ENCODE measurements around the gene PIGBOS1.

PIGBOS1 gene

DNA sequence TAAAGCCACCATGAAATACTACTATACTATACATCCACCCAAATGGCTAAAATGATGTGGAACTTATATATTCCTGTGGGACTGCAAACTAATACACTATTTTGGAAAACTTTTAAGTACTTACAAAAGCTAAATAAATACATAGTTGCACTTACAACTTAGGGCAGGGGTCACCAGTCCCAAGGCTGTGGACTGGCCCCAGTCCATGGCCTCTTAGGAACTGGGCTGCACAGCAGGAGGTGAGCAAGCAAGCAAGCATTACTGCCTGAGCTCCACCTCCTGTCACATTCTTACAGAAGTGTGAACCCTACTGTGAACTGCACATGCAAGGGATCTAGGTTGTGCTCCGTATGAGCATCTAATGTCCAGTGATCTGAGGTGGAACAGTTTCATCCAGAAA, 18.2 kb upstream of the PIGBOS1 start:
- TF ChIP-seq, protein P1, sequence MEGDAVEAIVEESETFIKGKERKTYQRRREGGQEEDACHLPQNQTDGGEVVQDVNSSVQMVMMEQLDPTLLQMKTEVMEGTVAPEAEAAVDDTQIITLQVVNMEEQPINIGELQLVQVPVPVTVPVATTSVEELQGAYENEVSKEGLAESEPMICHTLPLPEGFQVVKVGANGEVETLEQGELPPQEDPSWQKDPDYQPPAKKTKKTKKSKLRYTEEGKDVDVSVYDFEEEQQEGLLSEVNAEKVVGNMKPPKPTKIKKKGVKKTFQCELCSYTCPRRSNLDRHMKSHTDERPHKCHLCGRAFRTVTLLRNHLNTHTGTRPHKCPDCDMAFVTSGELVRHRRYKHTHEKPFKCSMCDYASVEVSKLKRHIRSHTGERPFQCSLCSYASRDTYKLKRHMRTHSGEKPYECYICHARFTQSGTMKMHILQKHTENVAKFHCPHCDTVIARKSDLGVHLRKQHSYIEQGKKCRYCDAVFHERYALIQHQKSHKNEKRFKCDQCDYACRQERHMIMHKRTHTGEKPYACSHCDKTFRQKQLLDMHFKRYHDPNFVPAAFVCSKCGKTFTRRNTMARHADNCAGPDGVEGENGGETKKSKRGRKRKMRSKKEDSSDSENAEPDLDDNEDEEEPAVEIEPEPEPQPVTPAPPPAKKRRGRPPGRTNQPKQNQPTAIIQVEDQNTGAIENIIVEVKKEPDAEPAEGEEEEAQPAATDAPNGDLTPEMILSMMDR (IDR thresholded peaks at IDR 0.05; ENCODE audit: low read depth, low read length, missing control alignments): no peak
- DNase-seq (ENCODE audit: low read depth): no peak
- H3K4me3 ChIP-seq (ENCODE audit: low read depth, low read length): no peak overlapping the region

DNA sequence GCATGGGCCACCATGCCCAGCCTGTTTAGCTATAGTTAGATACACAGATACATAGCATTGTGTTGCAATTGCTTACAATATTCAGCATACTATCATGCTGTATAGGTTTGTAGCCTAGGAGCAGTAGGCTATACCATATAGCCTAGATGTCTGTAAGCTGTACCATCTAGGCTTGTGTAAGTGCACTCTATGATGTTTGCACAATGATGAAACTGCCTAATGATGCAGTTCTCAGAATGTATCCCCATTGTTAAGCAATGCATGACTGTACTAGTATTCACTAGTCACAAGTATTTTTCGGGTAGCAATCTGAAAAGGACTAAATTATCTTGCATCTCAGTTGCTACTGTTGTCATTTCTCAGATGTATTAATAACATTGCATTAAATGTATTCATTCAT, 16.1 kb upstream of the PIGBOS1 start:
- TF ChIP-seq, protein P1 (IDR thresholded peaks at IDR 0.05; ENCODE audit: low read depth, low read length, missing control alignments): no peak
- DNase-seq (ENCODE audit: low read depth): no peak
- no peak overlapping the region for H3K4me3 ChIP-seq (ENCODE audit: low read depth, low read length)

DNA sequence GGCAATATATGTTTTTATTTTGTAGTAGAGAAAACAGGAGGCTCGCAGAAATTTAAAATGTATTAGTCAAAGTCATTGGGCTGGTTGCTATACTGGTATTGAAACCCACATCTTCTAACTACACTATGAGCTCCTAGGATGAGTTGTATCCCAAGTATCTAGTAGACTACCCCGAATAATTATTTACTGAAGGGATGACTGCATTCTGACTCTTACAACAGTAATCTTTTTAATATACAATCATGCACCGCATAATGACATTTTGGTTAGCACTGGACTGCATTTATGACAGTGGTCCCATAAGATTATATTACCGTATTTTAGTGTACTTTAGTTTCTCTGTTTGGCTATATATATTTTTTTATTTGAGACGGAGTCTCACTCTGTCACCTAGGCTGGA, 15.4 kb upstream of the PIGBOS1 start:
- no peak overlapping the region for H3K4me3 ChIP-seq (ENCODE audit: low read depth, low read length)
- no peak for DNase-seq (ENCODE audit: low read depth)
- TF ChIP-seq, protein P1 (IDR thresholded peaks at IDR 0.05; ENCODE audit: low read depth, low read length, missing control alignments): no peak

DNA sequence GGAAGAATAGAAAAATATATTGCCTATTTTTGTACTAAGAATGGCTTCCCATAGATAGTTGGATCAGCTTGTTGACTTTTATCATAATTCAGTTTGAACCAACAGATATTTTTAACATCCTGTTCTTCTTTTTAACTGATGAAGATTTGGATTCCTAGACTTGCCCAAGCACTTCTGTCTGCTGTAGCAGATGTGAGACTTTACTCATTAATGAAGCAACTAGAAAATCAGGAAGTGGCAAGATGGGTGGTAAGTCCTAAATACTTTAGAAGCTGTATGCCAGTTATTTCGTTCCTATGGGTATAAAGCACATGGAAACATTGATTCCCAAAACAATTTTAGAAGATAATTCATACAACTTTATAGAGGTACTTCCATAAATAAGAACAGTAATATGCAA, 8.5 kb upstream of the PIGBOS1 start:
- TF ChIP-seq, protein P1 (IDR thresholded peaks at IDR 0.05; ENCODE audit: low read depth, low read length, missing control alignments): no peak
- no peak overlapping the region for H3K4me3 ChIP-seq (ENCODE audit: low read depth, low read length)
- no peak for DNase-seq (ENCODE audit: low read depth)

DNA sequence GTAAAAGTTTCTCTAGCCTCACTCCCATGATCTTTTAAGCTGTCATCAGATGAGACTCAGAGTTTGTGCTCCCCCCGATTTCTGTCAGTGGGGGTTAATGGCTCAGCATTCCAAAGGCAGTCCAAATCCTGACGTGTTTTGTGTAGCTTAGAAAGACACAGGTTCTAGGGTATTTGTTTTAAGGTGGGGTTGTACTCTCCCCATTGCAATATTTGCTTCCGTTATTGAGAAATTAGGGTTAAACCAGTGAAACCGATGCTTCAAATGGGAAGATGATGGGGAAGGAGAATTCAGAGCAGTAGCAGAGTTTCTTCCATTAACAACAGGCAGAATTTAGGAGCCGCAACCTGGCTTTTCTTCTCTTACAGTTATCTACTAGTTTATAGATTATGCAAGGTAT, 3.5 kb upstream of the PIGBOS1 start:
- TF ChIP-seq, protein P1 (IDR thresholded peaks at IDR 0.05; ENCODE audit: low read depth, low read length, missing control alignments): no peak
- DNase-seq (ENCODE audit: low read depth): no peak
- no peak overlapping the region for H3K4me3 ChIP-seq (ENCODE audit: low read depth, low read length)

DNA sequence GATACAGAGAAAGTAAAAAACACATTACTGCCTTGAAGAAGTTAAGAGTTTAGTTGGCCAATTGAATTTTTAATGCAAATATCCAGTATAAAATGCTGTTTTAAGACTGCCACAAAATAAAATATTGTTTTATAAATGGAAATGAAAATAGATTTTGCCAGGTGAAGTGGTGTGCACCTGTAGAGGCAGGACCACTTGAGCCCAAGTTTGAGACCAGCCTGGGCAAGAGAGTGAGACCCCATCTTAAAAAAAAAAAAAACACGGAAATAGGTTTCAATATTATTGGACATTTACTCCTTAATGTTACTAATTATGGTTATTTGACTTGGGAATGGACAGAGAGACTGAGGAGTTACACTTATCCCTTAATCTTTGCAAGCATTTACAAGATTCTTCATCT, 2.0 kb upstream of the PIGBOS1 start:
- TF ChIP-seq, protein P1 (IDR thresholded peaks at IDR 0.05; ENCODE audit: low read depth, low read length, missing control alignments): no peak
- no peak overlapping the region for H3K4me3 ChIP-seq (ENCODE audit: low read depth, low read length)
- no peak for DNase-seq (ENCODE audit: low read depth)

DNA sequence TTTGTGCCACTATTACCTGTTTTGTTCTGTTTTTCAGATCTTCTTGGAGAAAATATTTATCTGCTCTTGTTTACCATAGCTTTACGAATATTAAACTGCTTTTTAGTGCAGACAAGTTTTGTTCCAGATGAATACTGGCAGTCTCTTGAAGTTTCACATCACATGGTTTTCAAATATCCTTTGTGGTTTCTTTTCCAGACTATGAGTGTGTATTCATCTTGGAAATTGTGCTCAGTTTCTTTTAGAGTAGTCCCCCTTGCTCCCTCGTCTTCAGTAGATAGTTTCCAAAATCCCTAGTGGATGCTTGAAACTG, 1.3 kb upstream of the PIGBOS1 start:
- TF ChIP-seq, protein P1 (IDR thresholded peaks at IDR 0.05; ENCODE audit: low read depth, low read length, missing control alignments): no peak
- DNase-seq (ENCODE audit: low read depth): no peak
- H3K4me3 ChIP-seq (ENCODE audit: low read depth, low read length): peak overlapping the region; percentile 78
